ENCODE data around the gene SEC24B.
A peak's percentile ranks its signal among the peaks of the same experiment; 100 is the strongest.
"Not testable (repeated sequence)": the region's sequence is repeated elsewhere in the genome, so short reads cannot be mapped to it uniquely, and the experiment has no call there.

The SEC24B gene

DNA sequence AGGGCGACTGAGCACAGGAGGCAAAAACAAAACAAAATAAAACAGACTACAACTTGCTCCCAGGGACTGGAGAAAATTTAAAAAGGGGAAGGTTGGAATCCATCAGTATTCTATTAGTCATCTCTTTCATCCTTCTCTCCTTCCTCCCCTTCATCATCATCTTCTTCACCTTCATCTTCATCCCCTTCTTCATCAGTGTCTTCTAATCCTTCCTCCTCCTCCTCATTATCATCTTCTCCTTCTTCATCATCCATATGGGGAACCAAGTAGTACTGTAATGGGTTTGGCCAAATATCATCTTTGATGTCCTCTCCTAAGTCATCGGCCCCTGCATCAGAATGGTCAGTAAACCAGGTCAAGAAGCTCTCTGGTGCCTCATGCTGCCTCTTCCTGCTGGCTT is 119.5 kb downstream of the SEC24B start:
- Histone ChIP-seq H2AFZ (no peak overlapping the region), H3K9ac (no peak overlapping the region), H3K27ac (no peak overlapping the region), H3K36me3 (ENCODE audit: control insufficient read depth, insufficient read depth, low read length) (no peaks in the 10 kb centered on the region), H3K4me1 (no peaks in the 10 kb centered on the region), H3K9me3 (ENCODE audit: control insufficient read depth, low read length) (no peaks in the 10 kb centered on the region), H3K4me2 (ENCODE audit: low read length) (no peak overlapping the region), H3K79me2 (no peaks in the 10 kb centered on the region), H3K27me3 (ENCODE audit: control insufficient read depth, insufficient read depth, low read length) (no peaks in the 10 kb centered on the region), H3K4me3 (ENCODE audit: low read depth, low read length) (no peak overlapping the region)
- TF ChIP-seq, protein P1, sequence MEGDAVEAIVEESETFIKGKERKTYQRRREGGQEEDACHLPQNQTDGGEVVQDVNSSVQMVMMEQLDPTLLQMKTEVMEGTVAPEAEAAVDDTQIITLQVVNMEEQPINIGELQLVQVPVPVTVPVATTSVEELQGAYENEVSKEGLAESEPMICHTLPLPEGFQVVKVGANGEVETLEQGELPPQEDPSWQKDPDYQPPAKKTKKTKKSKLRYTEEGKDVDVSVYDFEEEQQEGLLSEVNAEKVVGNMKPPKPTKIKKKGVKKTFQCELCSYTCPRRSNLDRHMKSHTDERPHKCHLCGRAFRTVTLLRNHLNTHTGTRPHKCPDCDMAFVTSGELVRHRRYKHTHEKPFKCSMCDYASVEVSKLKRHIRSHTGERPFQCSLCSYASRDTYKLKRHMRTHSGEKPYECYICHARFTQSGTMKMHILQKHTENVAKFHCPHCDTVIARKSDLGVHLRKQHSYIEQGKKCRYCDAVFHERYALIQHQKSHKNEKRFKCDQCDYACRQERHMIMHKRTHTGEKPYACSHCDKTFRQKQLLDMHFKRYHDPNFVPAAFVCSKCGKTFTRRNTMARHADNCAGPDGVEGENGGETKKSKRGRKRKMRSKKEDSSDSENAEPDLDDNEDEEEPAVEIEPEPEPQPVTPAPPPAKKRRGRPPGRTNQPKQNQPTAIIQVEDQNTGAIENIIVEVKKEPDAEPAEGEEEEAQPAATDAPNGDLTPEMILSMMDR (IDR thresholded peaks at IDR 0.05): no peak

DNA sequence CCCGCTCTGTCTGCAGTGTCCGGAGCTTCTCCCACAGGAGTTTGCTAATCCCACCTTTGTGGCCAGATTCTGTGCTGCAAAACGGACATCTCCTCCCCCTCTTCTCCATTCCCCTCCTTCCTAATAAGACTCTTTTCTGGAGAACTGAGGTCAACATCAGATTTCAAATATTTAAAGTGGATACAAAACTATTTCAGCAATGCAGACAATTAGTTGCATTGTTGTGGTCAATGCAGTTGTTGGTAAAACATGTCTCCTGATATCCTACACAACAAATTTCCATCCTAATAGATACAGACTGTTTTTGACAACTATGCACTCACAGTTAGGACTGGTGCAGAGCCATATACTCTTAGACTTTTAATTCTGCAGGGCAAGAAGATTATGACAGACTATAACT is 121.4 kb downstream of the SEC24B start:
- H3K36me3 ChIP-seq (ENCODE audit: control insufficient read depth, insufficient read depth, low read length): no peaks in the 10 kb centered on the region
- no peaks in the 10 kb centered on the region for H3K79me2 ChIP-seq
- TF ChIP-seq, protein P1 (IDR thresholded peaks at IDR 0.05): no peak
- H3K9ac ChIP-seq: no peak overlapping the region
- H2AFZ ChIP-seq: no peak overlapping the region
- H3K4me1 ChIP-seq: no peaks in the 10 kb centered on the region
- no peak overlapping the region for H3K4me2 ChIP-seq (ENCODE audit: low read length)
- H3K4me3 ChIP-seq (ENCODE audit: low read depth, low read length): no peak overlapping the region
- H3K27ac ChIP-seq: no peak overlapping the region
- no peaks in the 10 kb centered on the region for H3K9me3 ChIP-seq (ENCODE audit: control insufficient read depth, low read length)
- H3K27me3 ChIP-seq (ENCODE audit: control insufficient read depth, insufficient read depth, low read length): no peaks in the 10 kb centered on the region

DNA sequence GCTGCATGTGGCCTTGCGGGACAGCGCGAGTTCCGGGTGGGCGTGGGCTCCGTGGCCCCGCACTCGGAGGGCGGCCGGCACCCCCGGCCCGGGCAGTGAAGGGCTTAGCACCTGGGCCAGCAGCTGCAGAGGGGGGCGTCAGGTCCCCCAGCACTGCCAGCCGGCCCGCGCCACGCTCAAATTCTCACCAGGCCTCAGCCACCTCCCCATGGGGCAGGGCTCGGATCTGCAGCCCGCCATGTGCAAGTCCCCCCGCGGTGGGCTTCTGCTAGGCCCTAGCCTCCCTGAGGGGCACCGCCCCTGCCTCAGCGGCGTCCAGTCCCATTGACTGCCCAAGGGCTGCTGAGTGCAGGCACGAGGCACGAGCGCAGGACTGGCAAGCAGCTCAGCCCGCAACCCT is 123.8 kb downstream of the SEC24B start:
- H3K79me2 ChIP-seq: no peaks in the 10 kb centered on the region
- no peak overlapping the region for H3K9ac ChIP-seq
- no peak overlapping the region for H3K4me2 ChIP-seq (ENCODE audit: low read length)
- H3K4me1 ChIP-seq: no peaks in the 10 kb centered on the region
- no peaks in the 10 kb centered on the region for H3K36me3 ChIP-seq (ENCODE audit: control insufficient read depth, insufficient read depth, low read length)
- no peak overlapping the region for H3K27ac ChIP-seq
- no peaks in the 10 kb centered on the region for H3K9me3 ChIP-seq (ENCODE audit: control insufficient read depth, low read length)
- TF ChIP-seq, protein P1 (IDR thresholded peaks at IDR 0.05): no peak
- no peaks in the 10 kb centered on the region for H3K27me3 ChIP-seq (ENCODE audit: control insufficient read depth, insufficient read depth, low read length)
- H2AFZ ChIP-seq: no peak overlapping the region
- H3K4me3 ChIP-seq (ENCODE audit: low read depth, low read length): no peak overlapping the region

DNA sequence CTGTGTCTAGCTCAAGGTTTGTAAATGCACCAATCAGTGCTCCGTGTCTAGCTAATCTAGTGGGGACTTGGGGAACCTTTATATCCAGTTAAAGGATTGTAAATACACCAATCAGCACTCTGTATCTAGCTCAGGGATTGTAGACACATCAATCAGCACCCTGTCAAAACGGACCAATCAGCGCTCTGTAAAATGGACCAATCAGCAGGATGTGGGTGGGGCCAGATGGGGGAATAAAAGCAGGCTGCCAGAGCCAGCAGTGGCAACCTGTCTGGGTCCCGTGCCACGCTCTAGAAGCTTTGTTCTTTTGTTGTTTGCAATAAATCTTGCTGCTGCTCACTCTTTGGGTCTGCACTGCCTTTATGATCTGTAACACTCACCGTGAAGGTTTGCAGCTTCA is 124.5 kb downstream of the SEC24B start:
- not testable (repeated sequence) for H3K36me3 ChIP-seq (ENCODE audit: control insufficient read depth, insufficient read depth, low read length); H3K79me2 ChIP-seq; H2AFZ ChIP-seq; H3K4me1 ChIP-seq; H3K9me3 ChIP-seq (ENCODE audit: control insufficient read depth, low read length); H3K27me3 ChIP-seq (ENCODE audit: control insufficient read depth, insufficient read depth, low read length); H3K9ac ChIP-seq; H3K4me3 ChIP-seq (ENCODE audit: low read depth, low read length); H3K4me2 ChIP-seq (ENCODE audit: low read length); H3K27ac ChIP-seq

DNA sequence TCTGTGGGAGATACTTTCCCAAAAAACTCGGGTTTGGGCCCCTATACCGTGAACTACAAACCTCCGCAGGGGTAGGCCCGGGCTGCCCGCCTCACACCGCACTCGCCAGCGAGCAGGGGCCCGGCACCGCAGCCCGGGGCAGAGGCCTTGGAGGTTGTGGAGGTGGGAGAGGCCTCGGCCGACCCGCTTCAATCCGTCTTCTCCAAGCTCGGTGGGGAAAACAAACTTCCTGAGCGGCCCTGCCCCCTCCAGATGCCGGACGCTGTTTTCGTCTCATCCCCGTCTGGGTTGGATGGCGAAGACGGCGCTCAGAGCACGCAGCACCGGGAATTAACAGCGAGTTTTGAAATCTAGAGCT is 126.0 kb downstream of the SEC24B start:
- Histone ChIP-seq H3K36me3 (ENCODE audit: control insufficient read depth, insufficient read depth, low read length) (no peaks in the 10 kb centered on the region), H3K27ac (no peak overlapping the region), H3K4me3 (ENCODE audit: low read depth, low read length) (peak overlapping the region; percentile 51), H3K4me1 (no peaks in the 10 kb centered on the region), H3K79me2 (no peaks in the 10 kb centered on the region), H3K9me3 (ENCODE audit: control insufficient read depth, low read length) (no peaks in the 10 kb centered on the region), H2AFZ (peak overlapping the region; percentile 74), H3K9ac (no peak overlapping the region), H3K27me3 (ENCODE audit: control insufficient read depth, insufficient read depth, low read length) (no peaks in the 10 kb centered on the region), H3K4me2 (ENCODE audit: low read length) (peak overlapping the region; percentile 81)
- TF ChIP-seq, protein P1 (IDR thresholded peaks at IDR 0.05): no peak
